ENCODE results near the gene GNB2. TPM values are rescaled to one million over a fixed set of nuclear protein-coding genes. Genes with fewer than 3 reads are reported as not detected.

GNB2 gene
- total RNA-seq, 6 experiments from 2014 or later = 301 to 369 (median 322) TPM

GRCh38 chr7:100670074-100670473 is 3.5 kb upstream of the GNB2 start:
- Mint-ChIP-seq H3K27me3 (ENCODE audit: insufficient read depth) (peaks cover 19% of the 10 kb centered on the region), H3K36me3 (ENCODE audit: low read depth) (no peaks in the 10 kb centered on the region), H3K27ac (no peak overlapping the region), H3K4me1 (ENCODE audit: low read depth) (peaks cover 10% of the 10 kb centered on the region), H3K9me3 (no peaks in the 10 kb centered on the region), H3K4me3 (no peak overlapping the region)
- DNase-seq = no peak
- no peak for TF ChIP-seq CTCF (IDR thresholded peaks at IDR 0.05)

- H3K27ac Mint-ChIP-seq = no peak overlapping the region
- TF ChIP-seq CTCF (IDR thresholded peaks at IDR 0.05) = no peak
- DNase-seq = no peak
- no peak overlapping the region for H3K4me3 Mint-ChIP-seq
- H3K36me3 Mint-ChIP-seq (ENCODE audit: low read depth) = no peaks in the 10 kb centered on the region
- peaks cover 20% of the 10 kb centered on the region for H3K27me3 Mint-ChIP-seq (ENCODE audit: insufficient read depth)
- H3K9me3 Mint-ChIP-seq = no peaks in the 10 kb centered on the region
- peaks cover 15% of the 10 kb centered on the region for H3K4me1 Mint-ChIP-seq (ENCODE audit: low read depth)
Measured at GRCh38 chr7:100671353-100672327, 1.9 kb upstream of the GNB2 start.

- DNase-seq = no peak
- TF ChIP-seq CTCF (IDR thresholded peaks at IDR 0.05) = no peak
- peaks cover 16% of the 10 kb centered on the region for H3K27me3 Mint-ChIP-seq (ENCODE audit: insufficient read depth)
- H3K4me1 Mint-ChIP-seq (ENCODE audit: low read depth) = peaks cover 11% of the 10 kb centered on the region; the same call in 1 of the 2 replicates
- peak overlapping the region; percentile 95 for H3K4me3 Mint-ChIP-seq
- no peaks in the 10 kb centered on the region for H3K9me3 Mint-ChIP-seq
- peaks cover 7% of the 10 kb centered on the region; the same call in 1 of the 2 replicates for H3K36me3 Mint-ChIP-seq (ENCODE audit: low read depth)
- peak overlapping the region; percentile 79 for H3K27ac Mint-ChIP-seq
Measured at GRCh38 chr7:100673942-100674410, 436 bp downstream of the GNB2 start.

- Mint-ChIP-seq H3K27ac (peak overlapping the region; percentile 79), H3K4me3 (peak overlapping the region; percentile 95), H3K36me3 (ENCODE audit: low read depth) (peaks cover 7% of the 10 kb centered on the region; the same call in 1 of the 2 replicates), H3K4me1 (ENCODE audit: low read depth) (peaks cover 16% of the 10 kb centered on the region; the same call in 1 of the 2 replicates), H3K27me3 (ENCODE audit: insufficient read depth) (peaks cover 16% of the 10 kb centered on the region), H3K9me3 (no peaks in the 10 kb centered on the region)
- TF ChIP-seq CTCF (IDR thresholded peaks at IDR 0.05) = no peak
- no peak for DNase-seq
Measured at GRCh38 chr7:100674411-100675104, 1.0 kb downstream of the GNB2 start.

- Mint-ChIP-seq H3K9me3 (no peaks in the 10 kb centered on the region), H3K27me3 (ENCODE audit: insufficient read depth) (peaks cover 13% of the 10 kb centered on the region), H3K4me3 (peak overlapping the region; percentile 95), H3K27ac (no peak overlapping the region), H3K36me3 (ENCODE audit: low read depth) (peaks cover 7% of the 10 kb centered on the region; the same call in 1 of the 2 replicates), H3K4me1 (ENCODE audit: low read depth) (peaks cover 20% of the 10 kb centered on the region; the same call in 1 of the 2 replicates)
- DNase-seq = no peak
- no peak for TF ChIP-seq CTCF (IDR thresholded peaks at IDR 0.05)
Measured at GRCh38 chr7:100675105-100675451, 1.5 kb downstream of the GNB2 start.

All from HFFc6 (cell line).